ENCODE data around the gene GLYATL2.

GLYATL2 gene

DNA sequence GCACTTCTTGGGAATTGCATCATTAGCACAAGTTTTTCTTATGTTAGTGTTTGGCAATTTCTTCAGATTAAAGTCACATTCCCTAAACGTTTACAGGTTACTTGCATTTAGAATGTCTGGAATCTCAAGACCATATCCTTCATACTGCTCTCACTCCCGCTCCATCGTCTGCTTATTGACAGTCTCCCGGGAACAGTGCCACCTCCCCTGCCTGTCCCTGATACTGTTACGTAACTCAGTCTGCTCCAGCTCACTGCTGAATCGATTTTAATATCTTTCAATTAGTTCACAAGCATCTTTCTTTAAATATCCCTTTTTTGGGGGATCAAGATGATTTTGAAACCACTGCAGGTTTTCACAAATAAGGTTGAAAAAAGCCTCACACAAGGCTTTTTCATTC is 48.2 kb downstream of the GLYATL2 start:
- DNase-seq = no peak

DNA sequence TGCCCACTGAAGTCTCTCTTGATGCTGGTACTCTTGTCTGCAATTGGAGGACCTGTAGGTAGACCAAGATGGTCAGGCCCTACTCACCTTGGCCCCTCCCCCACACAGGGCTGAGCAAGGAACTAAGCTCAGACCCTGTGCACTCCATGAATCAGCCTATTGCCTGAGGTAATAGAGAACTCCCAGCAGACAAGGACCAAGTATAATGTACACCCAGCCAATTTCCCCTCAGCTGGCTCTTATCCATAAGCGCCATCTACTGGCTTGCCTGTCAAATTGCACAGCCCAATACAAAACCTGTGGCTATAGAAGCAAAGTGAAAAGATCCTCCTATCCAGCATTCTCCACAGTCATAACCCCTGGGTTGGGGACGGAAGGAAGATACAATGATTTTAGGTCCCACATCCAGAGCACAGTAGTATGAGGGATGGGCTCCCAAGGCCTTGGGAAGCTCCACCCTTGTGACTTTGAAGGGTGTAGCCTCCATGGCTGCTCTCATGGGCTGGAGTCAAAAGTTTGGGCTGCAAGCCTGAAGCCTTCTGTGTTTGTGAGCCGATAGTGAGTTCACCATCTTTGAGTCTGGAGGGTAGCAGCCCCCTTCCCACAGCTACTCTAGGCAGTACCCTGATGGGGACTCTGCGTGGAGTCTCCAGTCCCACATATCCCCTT is 56.0 kb downstream of the GLYATL2 start:
- peak; percentile 50 for DNase-seq

DNA sequence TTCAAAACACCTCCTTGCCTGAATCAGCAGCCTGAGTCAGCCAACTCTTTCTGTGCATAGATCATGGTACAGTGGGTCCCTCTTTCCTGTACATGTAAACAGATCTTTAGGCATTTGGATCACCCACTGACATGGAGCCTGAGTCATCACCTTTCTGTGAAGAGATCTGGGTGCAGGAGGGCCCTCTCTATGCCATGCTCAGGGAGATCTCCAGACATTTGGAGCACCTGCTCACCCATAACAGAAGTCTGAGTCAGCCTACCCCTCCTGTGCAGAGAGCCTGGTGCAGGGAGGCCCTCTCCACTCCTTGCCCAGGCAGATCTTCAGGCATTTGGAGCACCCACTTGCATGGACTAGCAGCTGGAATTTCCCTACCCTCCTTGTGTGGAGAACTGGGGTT is 56.6 kb downstream of the GLYATL2 start:
- no peak for DNase-seq

DNA sequence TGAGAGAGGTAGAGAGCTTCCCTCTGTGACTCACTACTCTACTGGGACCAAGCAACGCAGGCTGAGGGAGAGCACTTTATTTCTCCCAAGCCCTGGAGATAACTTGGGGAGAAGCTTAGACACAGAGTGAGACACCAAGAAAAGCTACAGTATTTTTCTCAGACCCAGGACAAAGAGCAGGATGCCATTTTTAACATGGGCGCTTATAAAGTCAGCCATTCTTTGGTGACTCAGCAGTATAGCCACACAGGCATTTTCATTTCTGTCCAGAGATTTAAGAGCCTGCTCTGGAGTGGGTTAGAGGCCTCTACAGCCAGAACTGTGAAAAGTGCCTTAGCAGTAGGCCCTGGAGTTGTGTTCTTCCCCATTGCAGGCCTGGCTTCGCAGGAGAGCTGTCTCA is 57.8 kb downstream of the GLYATL2 start:
- no peak for DNase-seq

DNA sequence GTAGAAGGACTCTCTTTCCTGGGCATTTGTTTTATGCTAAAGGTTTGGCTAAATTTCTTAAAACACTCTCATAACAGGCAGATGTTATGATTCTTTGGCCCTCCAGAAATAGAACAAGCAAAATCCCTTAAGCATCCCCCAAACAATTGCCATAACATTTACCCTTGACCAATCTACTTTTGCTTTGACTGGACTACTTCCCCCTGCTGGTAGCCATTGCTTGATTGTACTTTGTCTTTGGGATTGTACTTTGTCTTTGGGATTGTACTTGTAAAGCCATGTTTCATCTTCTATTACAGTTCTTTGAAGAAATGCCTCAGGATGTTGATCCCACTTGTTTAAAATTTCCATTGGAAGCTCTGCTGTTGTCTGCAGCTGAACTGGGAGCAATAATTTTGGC is 59.5 kb downstream of the GLYATL2 start:
- no peak for DNase-seq
